HPDE6-E6E7 (cell line): Measurements from ENCODE around the gene CYP3A7.
A peak's percentile ranks its signal among the peaks of the same experiment; 100 is the strongest.
"Not testable (repeated sequence)": the region's sequence is repeated elsewhere in the genome, so short reads cannot be mapped to it uniquely, and the experiment has no call there.

Experiments
- DNase-seq: peaks from one replicate; pipeline ENCODE4 v3.0.0; 2011; ENCODE audit warnings: missing footprints; ENCODE audit errors: extremely low spot score

CYP3A7 gene

DNA sequence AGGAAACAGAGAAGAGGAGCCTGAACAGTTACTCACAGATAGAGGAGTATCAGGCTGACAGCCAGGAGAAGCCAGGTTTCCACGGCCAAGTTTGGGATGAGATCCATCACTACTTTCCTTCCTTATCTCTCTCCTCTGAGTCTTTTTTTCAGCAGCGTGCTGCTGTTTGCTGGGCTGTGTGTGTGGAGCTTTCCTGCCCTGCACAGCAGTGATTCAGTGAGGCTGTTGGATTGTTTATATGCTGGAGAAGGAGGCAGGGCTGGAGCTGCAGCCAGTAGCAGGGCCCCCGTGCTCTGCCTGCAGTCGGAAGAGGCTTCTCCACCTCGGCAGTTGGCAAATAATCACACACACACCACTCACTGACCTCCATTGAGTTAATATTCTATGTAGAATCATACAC lies at the start of gene CYP3A7:
Gene CYP3A7, minus strand, starts transcription at position 210 of the 400 bp plus-strand sequence. Its CDS starts 103 bp downstream, at position 107.
- DNase-seq = no peak

DNA sequence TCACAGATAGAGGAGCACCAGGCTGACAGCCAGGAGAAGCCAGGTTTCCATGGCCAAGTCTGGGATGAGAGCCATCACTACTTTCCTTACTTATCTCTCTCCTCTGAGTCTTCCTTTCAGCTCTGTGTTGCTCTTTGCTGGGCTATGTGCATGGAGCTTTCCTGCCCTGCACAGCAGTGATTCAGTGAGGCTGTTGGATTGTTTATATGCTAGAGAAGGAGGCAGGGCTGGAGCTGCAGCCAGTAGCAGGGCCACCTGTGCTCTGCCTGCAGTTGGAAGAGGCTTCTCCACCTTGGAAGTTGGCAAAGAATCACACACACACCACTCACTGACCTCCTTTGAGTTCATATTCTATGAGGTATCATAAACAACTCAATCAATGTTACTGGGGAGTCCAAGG lies 49.0 kb upstream of the CYP3A7 start, which contains the start of gene CYP3A4:
Gene CYP3A4, minus strand, starts transcription at position 178 of the 400 bp plus-strand sequence. Its CDS starts 103 bp downstream, at position 75.
- DNase-seq = no peak

- DNase-seq = peak; percentile 25
Measured at GRCh38 chr7:99782012-99782953, 47.3 kb upstream of the CYP3A7 start.

DNA sequence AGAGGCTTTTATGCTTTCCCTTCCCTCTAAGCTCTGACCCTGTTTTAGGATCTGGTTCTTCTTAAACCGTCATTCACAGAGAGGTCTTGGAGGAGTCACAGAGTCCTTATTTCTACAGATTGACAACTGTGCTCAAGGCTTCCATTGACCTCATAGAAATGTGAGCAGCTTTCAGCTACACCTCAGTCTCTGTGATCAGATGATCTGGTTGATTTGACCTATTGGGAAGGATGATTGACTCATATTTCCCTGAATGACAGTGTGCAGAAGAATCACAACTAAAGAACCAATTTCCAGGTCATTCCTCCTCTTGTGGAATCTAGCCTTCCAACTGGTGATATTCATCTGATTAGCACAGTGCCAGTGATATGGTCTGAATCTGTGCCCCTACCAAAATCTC lies 45.6 kb upstream of the CYP3A7 start:
- no peak for DNase-seq

- DNase-seq = no peak
Measured at GRCh38 chr7:99779949-99780348, 45.0 kb upstream of the CYP3A7 start.

- DNase-seq = no peak
Measured at GRCh38 chr7:99778880-99779279, 43.9 kb upstream of the CYP3A7 start.

- not testable (repeated sequence) for DNase-seq
Measured at GRCh38 chr7:99773395-99773794, 38.4 kb upstream of the CYP3A7 start.

DNA sequence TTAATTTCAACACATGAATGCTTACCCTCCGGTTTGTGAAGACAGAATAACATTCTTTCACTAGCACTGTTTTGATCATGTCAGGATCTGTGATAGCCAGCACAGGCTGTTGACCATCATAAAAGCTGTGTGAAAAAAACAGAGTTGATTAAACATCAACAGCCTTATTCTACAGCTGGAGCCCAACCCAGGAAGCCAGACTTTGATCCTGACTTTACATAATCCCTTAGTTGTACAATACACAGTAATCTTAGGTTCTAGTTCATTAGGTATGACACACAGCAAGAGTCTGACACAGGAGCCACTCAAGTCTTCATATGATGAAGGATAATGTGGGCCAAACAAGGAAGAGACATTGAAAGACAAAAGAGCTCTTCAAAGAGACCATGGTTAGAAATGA lies 37.6 kb upstream of the CYP3A7 start:
- DNase-seq = no peak

GRCh38 chr7:99769494-99769893 lies 34.5 kb upstream of the CYP3A7 start:
- not testable (repeated sequence) for DNase-seq

DNA sequence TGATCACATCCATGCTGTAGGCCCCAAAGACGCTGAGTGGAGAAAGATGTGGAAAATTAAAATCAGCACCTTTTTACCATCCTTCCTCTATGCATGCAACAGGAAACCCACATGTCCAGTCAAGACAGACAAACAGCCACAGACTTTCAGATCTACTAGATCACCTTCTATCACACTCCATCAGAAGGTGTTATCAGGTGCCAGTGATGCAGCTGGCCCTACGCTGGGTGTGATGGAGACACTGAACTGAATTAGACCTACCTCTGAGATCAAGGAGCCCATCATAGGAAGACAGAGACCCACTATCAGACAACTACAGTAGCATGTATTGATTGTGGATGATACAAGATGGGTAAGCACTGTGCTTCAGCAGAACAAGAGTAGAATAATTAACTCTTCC lies 33.5 kb upstream of the CYP3A7 start:
- no peak for DNase-seq

GRCh38 chr7:99767662-99768061 lies 32.7 kb upstream of the CYP3A7 start:
- no peak for DNase-seq

DNA sequence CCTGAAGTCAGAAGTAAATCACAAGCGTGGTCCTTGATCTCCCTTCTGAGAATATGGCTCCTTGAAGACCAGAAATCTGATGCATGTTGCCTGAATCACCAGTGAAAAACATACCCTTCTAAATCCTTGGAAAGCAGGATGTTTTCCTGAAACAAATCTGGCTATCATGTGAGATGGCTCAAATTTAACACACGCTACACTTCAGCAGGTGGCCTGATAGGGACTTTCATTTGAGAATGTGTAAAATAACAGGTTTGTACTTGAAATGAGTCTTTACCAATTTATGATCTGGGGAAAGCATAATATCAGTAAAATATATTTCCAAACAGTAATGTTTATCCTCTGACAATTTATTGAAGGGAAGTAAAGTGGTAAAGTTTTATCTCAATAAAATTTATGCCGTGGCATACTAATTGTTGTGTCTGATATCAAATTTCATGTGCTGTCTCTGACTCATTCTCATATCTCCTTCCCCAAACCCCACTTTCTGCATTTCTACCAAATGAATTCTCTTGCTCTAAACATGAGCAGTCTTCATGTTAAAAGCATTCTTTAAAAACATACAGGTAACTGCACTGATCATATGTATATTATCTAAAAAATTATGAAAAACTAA lies 31.6 kb upstream of the CYP3A7 start:
- no peak for DNase-seq

DNA sequence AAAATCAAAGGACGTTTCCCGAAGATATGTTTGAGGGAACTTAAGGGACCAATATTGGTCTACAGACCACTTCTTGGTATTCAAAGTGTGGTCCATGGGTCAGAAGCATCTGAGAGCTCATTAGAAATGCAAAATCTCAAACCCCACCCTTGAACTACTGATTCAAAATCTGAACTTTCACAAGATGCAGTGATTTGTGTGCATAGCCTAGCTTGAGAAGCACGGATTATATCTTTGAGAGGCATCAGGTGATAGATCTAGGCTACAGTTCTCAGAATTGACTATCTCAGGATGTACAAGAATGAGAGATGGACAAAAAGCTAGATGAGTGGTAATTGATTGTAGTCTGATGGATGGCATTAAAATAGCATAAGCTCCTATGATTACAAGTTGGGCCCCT lies 29.5 kb upstream of the CYP3A7 start:
- DNase-seq = no peak

DNA sequence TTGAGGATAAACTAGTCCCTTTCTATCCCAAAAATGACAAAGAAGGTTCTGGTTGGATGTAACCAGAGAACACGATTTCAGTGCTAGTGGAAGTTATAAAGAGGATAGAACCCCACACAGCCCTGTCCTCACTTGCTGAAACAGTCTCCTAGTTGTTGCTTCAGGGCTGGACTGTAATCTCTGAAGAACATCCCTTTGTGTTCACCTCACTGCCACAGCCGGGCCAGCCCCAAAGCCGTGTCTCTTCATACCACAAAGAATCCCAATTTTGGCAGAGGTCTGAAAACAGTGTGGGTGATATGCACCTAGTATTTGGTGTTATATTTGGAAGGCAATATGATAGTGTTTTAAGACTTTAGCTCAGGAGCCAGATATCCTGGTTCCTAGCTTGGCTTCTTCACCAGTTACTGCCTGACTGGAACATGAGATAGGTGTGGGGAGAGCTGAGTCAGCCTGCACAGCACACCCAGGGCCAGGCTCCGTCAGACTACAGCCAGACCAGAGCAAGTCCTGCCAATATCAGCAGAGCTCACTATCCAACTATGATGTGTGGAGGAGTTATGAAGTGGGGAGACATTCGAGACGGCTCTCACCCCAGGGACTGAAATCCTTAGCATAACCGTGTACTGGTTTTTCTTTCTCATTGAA lies 27.8 kb upstream of the CYP3A7 start:
- peak; percentile 81 for DNase-seq

- DNase-seq = no peak
Measured at GRCh38 chr7:99755085-99755484, 20.1 kb upstream of the CYP3A7 start.

- no peak for DNase-seq
Measured at GRCh38 chr7:99752356-99752755, 17.4 kb upstream of the CYP3A7 start.

DNA sequence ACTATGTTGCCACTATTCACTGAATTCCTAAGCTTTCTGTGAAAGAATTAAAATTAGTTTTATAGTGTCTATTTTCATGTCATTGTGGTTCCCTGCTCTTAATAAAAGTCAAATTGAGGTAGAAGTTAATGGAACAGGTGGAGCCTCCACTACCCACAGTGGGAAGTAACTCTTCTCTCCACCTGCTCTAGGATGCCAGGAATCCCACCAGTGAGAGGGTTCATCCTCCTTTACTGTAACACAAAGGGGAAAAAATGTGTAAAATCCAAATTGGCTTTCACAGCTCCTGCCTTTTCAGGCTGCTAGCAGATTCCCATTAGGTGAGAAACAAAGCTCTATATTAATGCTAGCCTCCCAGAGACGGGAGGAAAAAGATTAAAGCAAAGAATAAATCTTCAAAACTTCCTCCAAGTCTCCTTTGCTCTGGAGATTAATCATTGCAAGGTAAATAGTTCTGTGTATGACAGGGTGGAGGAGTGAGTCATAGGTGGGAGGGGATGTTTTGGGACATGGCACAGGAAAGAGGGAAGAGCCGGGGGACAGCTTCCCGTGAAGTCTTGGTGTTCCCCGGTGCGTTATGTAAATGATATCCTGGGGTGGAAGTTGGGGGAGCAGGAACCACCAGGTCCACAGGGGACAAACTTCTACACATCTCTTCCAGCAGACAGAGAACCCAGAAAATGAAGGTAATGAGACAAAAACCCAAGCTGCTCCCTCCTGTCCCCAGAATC lies 16.5 kb upstream of the CYP3A7 start:
- DNase-seq = not testable (repeated sequence)

DNA sequence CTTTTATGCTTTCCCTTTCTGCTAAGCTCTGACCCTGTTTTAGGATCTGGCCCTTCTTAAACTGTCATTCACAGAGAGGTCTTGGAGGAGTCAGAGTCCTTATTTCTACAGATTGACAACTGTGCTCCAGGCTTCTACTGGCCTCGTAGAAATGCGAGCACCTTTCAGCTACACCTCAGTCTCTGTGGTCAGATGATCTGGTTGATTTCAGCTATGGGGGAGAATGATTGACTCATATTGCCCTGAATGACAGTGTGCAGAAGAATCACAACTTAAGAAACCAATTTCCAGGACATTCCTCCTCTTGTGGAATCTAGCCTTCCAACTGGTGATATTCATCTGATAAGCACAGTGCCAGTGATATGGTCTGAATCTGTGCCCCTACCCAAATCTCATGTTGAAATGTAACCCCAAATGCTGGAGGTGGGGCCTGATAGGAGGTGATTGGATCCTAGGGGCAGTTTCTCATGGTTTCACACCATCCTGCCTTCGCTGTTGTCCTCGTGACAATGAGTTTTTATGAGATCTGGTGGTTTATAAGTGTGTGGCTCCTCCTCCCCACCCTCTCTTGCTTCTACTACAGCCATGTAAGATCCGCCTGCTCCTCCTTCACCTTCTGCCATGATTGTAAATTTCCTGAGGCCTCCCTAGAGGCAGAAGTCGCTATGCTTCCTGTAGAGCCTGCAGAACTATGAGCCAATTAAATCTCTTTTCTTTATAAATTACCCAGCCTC lies 14.0 kb upstream of the CYP3A7 start:
- no peak for DNase-seq

DNA sequence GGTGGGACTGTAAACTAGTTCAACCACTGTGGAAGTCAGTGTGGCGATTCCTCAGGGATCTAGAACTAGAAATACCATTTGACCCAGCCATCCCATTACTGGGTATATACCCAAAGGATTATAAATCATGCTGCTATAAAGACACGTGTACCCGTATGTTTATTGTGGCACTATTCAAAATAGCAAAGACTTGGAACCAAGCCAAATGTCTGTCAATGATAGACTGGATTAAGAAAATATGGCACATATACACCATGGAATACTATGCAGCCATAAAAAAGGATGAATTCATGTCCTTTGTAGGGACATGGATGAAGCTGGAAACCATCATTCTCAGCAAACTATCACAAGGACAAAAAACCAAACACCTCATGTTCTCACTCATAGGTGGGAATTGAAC lies 11.9 kb upstream of the CYP3A7 start:
- DNase-seq = not testable (repeated sequence)

- not testable (repeated sequence) for DNase-seq
Measured at GRCh38 chr7:99745395-99745794, 10.4 kb upstream of the CYP3A7 start.
